NCI-H510A (cell line): ENCODE data around the gene CXCL8.
A peak's percentile ranks its signal among the peaks of the same experiment; 100 is the strongest.
"Not testable (repeated sequence)": the region's sequence is repeated elsewhere in the genome, so short reads cannot be mapped to it uniquely, and the experiment has no call there.

Experiments used
- DNase-seq: peaks from one replicate; lab custom pipeline; 2025; lab: John Stamatoyannopoulos, UW

The CXCL8 gene

DNA sequence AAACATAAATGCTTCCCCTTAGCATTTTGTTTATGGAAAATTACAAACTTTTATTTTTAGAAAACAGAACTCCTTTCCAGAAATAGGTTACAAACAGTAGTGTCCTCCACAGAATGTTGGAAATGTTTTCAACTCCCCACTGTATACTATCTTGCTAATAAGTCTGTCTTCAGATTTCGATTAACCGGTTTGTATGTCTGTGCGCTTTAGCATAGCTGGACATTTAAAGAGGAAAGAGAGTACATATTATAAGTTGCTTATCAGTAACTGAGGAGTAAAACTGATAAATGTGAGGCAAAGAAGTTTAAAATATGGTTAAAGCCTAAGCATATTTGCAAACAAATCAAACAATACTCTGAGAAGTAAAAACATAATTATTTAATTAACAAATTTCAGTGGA lies 3.4 kb downstream of the CXCL8 start:
- no peak for DNase-seq

GRCh38 chr4:73744203-73744602 lies 3.8 kb downstream of the CXCL8 start:
- no peak for DNase-seq

- DNase-seq: no peak
Observed at GRCh38 chr4:73750730-73751129, 10.4 kb downstream of the CXCL8 start.

DNA sequence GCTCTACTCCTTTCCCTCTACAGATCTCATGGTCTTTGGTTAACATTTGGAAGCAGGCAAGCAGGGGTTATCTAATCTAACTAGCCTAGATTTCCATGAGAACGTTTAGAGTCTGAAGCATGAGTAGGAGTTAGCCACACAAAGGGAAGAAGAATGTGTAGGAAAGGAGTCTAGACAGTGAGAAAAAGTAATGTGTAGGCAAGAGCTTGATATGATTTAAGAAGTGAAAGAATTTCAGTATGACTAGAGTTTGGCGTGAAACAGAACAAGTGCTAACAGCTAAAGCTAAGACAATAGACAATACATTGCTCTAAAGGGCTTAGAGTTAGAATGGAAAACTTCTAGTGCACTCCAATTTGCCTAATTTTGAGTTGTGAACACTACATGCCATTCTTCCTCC lies 10.8 kb downstream of the CXCL8 start:
- no peak for DNase-seq

DNA sequence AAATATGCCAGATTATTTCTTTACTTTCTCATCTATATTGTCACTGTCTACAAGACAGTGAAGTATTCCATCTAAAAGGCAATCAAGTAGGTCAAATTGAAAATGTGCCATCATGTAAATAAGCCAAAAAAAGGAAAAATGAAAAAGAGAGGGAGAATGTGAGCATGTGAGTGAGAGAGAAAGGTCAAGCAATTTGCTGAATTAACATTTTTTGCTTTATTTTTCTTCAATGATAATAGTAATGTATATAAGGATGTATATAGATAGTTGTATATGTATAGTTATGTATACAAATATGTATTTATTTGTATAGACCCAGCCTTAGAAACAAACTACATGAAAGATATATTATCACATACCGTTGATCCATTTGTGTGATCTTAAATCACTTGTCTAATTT lies 11.5 kb downstream of the CXCL8 start:
- no peak for DNase-seq

GRCh38 chr4:73752424-73752823 lies 12.1 kb downstream of the CXCL8 start:
- no peak for DNase-seq

DNA sequence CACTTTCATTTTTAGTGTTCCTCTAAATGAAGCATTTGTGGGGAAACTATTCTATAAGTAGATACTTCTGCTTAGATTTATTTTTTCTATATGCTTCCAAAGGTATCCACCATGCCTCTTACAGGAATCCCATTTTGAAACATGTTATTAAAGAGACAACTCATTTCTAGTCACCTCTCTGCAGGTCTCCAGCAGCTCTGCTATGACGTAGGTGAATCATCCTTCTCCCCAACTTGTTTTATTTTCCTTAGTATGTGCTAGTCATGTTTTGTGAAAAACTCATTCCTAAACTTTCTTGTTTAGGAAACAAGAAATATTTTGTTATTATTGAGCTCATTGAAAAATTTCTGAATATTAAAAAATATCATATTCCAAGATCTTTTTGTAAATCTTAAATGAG lies 12.8 kb downstream of the CXCL8 start:
- DNase-seq: no peak

GRCh38 chr4:73754934-73755333 lies 14.6 kb downstream of the CXCL8 start:
- no peak for DNase-seq

GRCh38 chr4:73759357-73759756 lies 19.0 kb downstream of the CXCL8 start:
- no peak for DNase-seq

- DNase-seq: no peak
Observed at GRCh38 chr4:73761856-73762255, 21.5 kb downstream of the CXCL8 start.

DNA sequence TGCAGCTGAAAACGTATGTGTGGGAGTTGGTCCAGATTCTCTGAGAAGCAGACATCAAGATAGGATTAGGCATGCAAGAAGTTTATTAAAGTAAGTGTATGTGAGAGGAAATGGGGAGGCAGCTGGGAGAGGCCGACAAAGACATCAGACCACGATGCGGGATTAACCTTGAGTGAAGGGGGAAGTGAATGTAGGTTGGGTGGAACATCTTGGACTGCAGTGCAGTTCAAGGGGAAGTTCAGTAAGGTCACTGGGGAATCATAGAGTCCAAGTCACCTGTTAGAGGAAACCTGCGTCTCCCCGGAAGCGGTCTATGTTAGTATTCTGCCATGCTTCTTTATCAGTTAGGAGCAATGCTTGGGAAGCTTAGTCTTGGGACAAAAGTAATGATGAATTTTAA lies 22.0 kb downstream of the CXCL8 start:
- DNase-seq: no peak

- peak; percentile 61 for DNase-seq
Observed at GRCh38 chr4:73763877-73764276, 23.5 kb downstream of the CXCL8 start.

DNA sequence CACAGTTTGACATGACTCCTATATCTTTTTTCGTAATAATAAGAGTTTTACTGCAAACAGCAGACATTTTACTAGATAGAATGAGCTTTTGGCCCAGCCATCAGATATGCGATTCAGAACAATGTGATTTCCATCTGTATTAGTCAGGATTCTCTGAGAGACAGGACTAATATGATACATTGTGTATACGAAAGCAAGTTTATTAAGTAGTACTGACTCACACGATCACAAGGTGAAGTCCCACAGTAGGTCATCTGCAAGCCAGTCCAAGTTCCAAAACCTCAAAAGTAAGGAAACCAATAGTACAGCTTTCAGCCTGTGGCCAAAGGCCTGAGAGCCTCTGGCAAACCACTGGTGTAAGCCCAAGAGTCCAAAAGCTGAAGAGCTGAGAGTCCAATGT lies 24.1 kb downstream of the CXCL8 start:
- DNase-seq: no peak

DNA sequence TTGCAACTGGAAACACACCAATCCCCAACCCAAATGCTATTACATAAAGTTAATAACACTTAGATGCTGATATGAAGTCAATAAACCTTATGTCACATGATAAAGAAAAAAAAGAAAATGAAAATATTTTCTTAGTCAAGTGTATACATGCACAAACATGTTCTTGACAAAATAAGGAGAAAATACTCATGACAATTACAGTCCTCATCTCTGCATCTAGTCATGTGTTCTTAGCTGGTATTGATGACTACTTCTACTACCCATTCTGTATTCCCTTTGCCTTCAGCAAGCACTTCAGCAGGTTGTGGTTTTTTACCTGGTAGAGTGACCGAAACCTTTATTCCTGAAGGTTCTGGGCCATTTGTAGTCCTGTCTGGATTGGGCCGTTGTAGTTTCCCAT lies 24.9 kb downstream of the CXCL8 start:
- DNase-seq: no peak

DNA sequence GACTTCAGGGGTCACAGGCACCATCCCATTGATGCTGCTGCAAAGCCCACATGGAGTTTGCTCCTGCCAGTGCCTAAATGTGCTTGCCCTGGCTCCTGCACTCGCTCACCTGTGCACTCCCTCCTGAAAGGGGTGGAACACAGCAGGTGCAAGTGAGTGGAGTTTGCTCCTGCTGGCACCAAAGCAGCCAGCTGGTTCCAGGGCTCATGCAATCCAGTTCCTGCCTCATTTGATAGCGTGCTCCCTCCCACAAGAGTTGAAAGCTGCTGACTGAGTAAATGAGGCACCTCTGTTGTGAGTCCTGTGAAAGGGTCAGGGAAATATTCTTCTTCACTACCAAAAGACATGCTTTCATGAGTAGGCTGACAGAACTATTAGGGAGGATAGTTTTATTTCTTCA lies 30.5 kb downstream of the CXCL8 start:
- DNase-seq: peak; percentile 84

DNA sequence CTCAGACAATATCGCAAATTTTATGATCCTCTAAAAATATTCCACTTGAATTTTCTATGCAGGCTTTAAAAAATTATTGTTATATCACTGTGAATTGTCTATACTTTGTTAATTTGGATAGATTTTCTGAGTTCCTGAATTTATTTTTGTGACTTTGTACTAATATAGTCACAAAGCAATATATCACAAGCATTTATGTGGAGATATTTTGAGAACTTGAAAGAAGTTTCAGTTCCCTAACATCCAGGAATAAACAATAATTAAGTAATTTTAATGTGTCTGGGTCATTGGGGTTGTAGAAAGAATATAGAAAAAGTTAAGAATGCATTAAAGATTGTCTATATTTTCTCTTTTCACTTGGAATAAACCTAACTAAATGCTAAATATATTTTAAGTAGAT lies 32.0 kb downstream of the CXCL8 start:
- DNase-seq: no peak

DNA sequence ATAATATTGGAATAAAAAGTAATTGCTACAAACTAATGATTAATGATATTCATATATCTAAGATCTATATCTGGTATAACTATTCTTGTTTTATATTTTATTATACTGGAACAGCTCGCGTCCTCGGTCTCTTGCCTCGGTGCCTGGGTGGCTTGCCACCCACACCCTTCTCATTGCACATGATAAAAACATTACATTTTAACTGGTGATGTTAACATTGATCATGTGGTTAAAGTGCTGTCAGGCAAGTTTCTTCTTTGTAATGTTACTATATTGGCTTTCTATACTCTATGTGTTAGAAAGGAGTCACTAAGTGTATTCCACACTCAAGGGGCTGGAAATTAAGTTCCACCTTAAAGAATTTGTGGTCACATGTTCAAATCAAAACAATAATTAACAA lies 34.0 kb downstream of the CXCL8 start:
- DNase-seq: not testable (repeated sequence)

DNA sequence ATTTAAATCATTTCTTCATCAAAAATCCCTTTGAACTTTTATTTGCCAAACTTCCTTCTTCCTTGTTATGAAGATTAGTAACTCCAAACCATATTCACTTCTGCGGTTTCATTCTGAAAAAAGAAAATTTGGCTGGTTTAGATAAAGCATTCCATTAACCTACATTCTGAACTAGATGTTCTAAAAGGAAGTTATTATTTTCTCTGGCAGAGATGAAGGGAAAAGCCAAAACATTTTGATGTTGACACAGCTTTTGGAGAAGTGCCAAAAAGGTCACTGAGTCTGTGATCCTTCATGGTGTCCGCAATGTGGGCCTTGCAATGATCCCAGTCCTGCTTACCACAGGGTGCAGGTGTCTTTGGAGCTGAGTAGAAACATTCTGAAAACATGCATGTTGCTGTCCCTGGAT lies 36.0 kb downstream of the CXCL8 start:
- DNase-seq: peak; percentile 76

DNA sequence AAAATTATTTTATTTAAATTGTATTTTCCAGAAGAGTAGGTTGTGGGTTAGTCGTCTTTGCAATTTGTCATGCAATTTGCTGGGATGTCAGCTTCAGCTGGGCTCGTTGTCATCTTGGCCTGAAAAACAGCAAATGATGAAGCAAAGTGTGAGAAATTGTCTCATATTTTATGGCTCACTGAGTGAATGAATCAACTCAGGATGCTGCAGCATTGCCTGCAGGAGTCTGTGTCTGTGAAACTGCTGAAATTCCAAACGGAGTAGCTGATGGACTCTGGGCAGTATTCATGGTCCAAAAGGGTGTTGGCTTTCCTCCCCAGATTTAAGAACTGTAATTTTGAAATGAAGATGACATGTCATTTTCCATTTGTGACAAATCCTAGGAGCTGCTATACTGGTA lies 37.2 kb downstream of the CXCL8 start:
- DNase-seq: no peak

- no peak for DNase-seq
Observed at GRCh38 chr4:73780243-73780642, 39.9 kb downstream of the CXCL8 start.

DNA sequence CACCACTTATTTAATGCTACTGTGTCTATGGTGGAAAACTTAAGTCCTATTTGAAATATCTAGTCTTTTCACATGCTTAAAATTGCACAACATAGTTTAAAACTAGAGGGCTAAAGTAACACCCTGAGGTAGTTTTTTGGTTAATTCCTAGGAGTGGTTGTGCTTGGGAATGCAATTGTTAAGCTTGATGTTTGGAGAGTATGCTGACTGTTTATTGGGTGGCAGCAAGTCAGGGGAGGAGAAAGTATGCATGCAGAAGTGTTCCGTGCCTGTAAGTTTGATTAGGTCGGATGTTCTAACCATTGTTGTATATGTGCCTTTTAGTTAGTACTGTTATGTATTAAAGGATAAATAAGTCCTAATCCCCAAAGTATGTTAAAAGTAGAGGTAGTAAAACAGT lies 40.5 kb downstream of the CXCL8 start:
- DNase-seq: no peak

DNA sequence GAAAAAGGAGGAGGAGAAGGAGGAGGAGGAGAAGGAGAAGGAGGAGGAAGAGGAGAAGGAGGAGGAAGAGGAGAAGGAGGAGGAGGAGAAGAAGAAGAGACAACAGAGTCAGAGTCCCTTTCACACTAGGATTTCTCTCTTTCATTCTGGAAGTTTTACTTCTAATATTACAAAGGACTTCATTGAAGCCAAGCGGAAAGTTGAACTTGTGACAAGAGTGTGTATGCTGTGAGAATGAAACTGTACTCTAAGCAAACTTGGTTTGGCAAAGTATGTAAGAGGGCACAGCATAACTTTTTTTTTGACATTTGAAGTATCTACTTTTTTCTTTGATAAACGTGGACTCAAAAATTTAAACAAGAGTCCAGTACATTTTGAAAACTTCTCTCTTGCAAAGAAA lies 48.0 kb downstream of the CXCL8 start:
- DNase-seq: no peak
